Effector memory CD4-positive, alpha-beta T cell (primary cell): ENCODE results near the gene GRK2.

ENCODE experiments used
- DNase-seq, 3 donors: peaks; one replicate each; pipeline ENCODE4 v3.0.0-alpha.2; 2020
- H3K27ac ChIP-seq: 2 replicates; pipeline ENCODE4 v1.7.0; 2013; ENCODE audit warnings: mild to moderate bottlenecking, low read length, moderate library complexity; ENCODE audit not compliant: insufficient read depth, poor library complexity, severe bottlenecking
- H3K27me3 ChIP-seq: replicated peaks from 2 replicates; pipeline ENCODE4 v1.7.0; 2013; ENCODE audit warnings: mild to moderate bottlenecking, low read length; ENCODE audit not compliant: insufficient read depth, control insufficient read depth, poor library complexity, severe bottlenecking
- H3K36me3 ChIP-seq: 2 replicates; pipeline ENCODE4 v1.7.0; 2013; ENCODE audit warnings: mild to moderate bottlenecking, low read length, moderate library complexity; ENCODE audit not compliant: control insufficient read depth, insufficient read depth
- H3K4me1 ChIP-seq: 2 replicates; pipeline ENCODE4 v1.7.0; 2013; ENCODE audit warnings: low read length, mild to moderate bottlenecking; ENCODE audit not compliant: control insufficient read depth, insufficient read depth, poor library complexity, severe bottlenecking
- H3K4me3 ChIP-seq: 2 replicates; pipeline ENCODE4 v1.7.0; 2013; ENCODE audit warnings: low read length, low read depth, mild to moderate bottlenecking; ENCODE audit not compliant: insufficient read depth, poor library complexity, severe bottlenecking
- H3K9me3 ChIP-seq: 2 replicates; pipeline ENCODE4 v1.7.0; 2013; ENCODE audit warnings: mild to moderate bottlenecking, low read length, moderate library complexity; ENCODE audit not compliant: control insufficient read depth

The GRK2 gene

DNA sequence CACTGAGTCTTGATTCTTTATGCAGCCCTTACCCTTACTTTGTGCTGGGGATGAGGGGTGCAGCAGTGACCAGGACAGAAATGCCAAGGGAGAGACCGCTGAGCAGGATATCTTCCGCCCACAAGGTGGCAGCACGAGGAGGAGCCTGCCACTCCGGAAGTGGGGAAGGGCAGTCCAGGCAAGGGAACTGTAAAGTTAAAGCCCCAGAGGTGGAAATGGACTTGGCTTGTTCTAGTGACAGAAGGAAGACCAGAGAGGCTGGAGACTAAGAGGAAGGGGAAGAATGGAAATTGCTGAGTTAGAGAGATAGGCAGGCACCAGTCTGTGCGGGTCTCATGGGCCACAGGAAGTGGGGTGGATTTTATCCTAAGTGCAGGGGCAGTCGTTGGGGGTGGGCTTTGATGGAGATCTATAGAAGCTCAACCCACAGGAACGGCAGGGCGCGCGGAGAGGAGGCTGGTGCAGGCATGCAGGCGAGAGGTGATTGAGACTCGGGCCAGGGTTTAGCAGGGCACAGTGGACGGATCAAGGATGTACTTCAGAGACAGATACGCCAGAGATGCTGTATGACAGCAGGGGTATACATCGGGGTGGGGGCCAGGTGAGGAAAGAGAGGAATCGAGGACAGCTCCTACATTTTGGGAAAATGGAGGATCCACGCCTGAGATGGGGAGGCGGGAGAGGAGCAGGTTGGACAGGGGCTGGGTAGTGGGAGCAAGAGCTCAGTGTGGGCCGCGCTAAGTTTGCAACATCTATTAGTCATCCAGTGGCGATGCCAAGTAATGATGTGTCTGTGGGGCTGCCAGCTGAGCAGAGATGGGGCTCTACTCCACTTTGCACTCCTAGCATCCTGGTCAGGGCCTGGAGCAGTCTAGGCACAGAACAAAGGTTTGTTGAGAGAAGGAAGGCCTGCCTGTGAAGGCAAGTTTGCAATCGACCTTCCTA is 3.3 kb upstream of the GRK2 start:
- DNase-seq, result peak; percentile 46 to 68 (median 54)
- Histone ChIP-seq H3K36me3 (no peaks in the 10 kb centered on the region), H3K27me3 (no peaks in the 10 kb centered on the region), H3K4me1 (peaks cover 29% of the 10 kb centered on the region), H3K9me3 (no peaks in the 10 kb centered on the region), H3K4me3 (no peak overlapping the region), H3K27ac (no peak overlapping the region)

DNA sequence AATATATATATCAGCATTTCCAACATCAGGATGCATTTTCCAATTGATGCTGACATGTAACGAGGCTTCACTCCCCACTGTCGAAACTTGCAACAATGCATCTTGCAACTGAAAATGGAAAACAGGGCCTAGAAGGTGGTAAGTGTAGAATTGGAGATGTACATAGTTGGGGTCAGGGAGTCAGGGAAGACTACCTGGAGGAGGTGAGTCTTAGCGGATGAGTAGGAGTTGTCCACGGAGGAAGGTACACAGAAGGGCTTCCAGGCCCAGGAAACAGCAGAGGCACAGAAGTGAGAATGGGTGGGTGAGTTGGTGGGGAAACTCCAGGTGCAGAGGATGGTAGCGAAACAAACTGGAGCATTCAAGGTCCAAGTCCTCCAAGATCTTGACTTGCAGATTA is 2.0 kb upstream of the GRK2 start:
- Histone ChIP-seq H3K9me3 (no peaks in the 10 kb centered on the region), H3K36me3 (no peaks in the 10 kb centered on the region), H3K27ac (no peak overlapping the region), H3K27me3 (no peaks in the 10 kb centered on the region), H3K4me3 (no peak overlapping the region), H3K4me1 (peaks cover 41% of the 10 kb centered on the region)
- DNase-seq, result no peak

DNA sequence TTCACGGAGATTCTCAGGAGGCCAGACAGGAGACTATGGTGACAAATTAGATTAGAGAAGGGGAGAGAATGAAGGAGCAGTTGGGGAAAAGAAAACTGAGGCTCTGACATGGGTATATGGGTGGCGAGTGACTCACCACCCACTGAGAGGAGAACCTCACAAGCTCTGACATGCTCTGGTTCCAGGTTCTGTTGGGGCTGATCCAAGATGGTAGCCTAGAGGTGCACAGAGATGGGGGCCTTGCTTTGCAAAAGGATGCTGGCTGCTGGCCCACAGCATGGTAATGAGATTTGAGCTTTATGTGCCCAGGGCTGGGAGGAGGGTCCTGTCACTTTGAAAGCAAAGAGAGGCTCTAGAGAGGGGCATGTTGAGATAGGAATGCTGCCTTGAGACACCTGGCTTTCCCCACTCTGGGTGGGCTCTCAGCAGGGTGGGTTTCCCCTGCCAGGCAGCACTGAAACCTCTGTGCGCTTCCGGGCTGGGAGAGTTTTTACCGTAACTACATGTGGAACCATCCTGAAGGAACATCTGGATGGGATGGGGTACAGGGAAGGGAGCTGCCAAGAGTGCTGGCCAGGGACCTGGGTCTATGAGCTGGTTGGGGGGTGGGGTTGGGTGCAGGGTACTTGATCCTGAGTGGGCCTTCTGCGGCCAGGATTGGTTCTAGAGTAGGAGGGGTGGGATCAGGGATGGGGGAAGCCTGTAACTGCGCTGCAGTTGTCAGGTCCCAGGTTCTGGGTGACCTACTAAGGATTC is 1.2 kb upstream of the GRK2 start:
- Histone ChIP-seq H3K27ac (no peak overlapping the region), H3K9me3 (no peaks in the 10 kb centered on the region), H3K27me3 (no peaks in the 10 kb centered on the region), H3K4me1 (peaks cover 49% of the 10 kb centered on the region), H3K36me3 (no peaks in the 10 kb centered on the region), H3K4me3 (no peak overlapping the region)
- DNase-seq, result no peak

DNA sequence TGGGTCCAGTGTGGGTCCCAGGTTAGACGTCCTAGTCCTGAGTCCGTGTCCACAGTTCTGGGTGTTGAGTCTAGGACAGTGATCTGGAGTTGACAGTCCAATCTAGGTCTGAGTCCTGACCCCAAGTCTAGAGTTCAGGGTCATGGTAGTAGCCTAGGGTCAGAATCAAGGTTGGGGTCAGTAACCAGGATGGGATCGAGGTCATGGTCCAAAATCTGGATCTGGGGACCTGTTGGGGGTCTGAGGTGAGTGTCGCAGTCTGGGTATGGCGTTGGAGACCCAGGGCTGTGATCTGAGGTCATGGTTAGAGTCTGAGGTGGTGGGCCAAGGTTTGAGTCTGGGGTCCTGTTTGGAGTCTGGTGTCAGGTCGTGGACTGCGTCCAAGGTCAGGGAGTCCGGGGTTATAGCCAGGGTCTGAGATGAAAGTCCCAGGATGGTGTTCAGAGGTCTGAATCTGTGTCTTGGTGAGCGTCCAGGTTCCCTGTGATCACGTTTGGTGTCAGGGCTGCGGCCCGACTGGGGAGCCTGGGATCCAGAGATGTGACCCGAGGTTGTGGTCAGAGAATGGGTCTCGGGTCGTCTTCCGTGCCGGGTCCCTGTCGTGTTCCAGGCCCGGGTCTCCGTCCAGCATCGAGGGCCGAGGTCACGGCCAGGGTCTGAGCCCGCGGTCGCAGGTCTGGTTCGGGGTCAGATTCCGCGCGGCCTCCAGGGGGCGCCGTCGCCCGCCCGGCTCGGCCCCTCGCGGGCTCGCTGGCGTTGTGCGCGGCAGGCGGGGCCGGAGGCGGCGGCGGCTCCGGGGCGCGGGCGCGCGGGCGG is 432 bp upstream of the GRK2 start:
- Histone ChIP-seq H3K4me1 (peaks cover 57% of the 10 kb centered on the region), H3K36me3 (no peaks in the 10 kb centered on the region), H3K27me3 (no peaks in the 10 kb centered on the region), H3K4me3 (no peak overlapping the region), H3K9me3 (no peaks in the 10 kb centered on the region), H3K27ac (peak overlapping the region; percentile 48)
- DNase-seq, result peak; percentile 58 to 69 (median 58)

DNA sequence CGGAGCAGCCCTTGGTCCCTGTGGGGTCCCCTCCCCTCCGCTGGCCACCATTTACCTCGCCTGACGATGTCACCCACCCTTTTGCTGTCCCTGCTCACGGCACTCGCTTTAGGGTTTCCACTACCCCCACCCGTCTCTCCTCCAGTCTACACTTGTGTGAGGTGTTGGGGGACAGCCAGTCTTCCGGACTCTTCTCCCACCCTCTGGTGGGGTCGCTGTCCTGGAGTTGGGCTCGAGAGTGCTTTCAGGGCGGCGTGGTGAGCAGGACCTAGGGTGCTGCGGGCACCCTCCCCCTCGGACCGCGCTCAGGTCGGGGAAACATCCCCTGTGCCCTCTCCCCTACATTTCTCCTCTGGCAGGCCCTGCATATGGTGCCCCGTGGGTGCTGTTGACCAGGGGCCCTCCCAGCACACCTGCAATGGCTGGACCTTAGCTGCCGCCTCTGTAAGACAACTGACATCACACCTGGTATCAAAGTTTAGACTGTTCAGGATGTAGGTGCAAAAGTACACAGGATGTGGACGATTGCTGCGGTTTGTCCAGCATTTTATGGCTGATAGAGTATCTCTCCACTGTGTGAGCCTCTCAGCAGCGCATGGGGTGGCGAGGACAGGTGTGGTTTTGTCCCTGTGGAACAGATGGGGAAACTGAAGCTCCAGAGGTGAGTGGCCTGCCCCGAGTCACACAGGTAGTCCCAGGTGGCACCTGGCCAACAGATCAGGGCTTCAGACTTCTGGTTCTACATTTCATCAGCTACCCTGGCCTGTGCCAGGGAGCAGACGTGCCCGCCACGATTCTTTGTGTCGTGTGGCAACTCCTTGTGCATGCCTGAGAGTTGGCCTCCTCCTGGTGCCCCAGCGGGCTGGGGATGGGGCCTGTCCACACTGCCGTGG is 1.2 kb downstream of the GRK2 start:
- peaks cover 61% of the 10 kb centered on the region for H3K4me1 ChIP-seq
- H3K36me3 ChIP-seq, result no peaks in the 10 kb centered on the region
- peak overlapping the region; percentile 86 for H3K4me3 ChIP-seq
- no peaks in the 10 kb centered on the region for H3K27me3 ChIP-seq
- H3K27ac ChIP-seq, result peak overlapping the region; percentile 90
- H3K9me3 ChIP-seq, result no peaks in the 10 kb centered on the region
- no peak for DNase-seq

DNA sequence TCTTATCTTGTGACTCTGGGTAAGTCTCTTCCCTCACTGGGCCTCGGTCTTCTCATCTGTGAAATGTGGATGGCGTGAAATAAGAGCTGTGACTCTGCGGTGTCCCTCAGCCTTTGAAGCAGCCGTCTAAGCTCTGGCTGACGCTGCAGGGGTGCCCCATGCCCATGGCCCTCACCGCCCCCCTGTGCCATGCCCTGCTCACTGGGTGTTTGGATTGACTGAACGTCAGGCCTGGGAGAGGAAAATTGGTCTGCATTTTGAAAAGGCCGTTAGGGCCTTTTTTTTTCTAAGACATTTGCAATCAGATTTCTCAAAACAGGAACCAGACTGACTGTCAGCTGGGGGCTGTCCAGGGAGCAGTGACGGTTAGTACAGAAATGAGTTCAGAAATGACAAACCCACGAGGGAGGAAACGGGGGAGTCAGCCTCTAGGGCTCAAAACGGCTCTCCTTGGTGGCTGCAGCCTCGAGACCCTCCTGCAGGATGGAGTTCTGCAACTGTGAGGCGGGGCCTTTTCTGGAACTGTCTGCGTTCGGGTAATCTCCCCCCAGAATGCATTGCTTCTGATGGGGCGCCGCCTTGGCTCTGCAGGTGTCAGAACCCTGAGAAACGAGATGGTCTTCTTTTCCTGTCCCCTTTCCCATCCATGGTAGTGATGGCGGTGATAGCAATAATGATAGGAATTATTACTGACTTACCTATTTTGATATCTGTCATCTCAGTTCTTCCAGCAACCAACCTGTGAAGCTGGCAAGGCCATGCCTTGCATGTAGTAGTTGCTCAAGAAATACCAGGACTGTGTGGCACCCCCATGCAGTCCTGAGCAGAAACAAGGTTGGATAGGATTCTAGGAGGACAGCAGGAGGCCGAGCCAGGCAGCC is 2.0 kb downstream of the GRK2 start:
- Histone ChIP-seq H3K27me3 (no peaks in the 10 kb centered on the region), H3K9me3 (no peaks in the 10 kb centered on the region), H3K27ac (peak overlapping the region; percentile 90), H3K4me3 (peak overlapping the region; percentile 86), H3K36me3 (peaks cover 5% of the 10 kb centered on the region), H3K4me1 (peaks cover 62% of the 10 kb centered on the region)
- peak in 2 of 3 donors; percentile 56 to 62 for DNase-seq

DNA sequence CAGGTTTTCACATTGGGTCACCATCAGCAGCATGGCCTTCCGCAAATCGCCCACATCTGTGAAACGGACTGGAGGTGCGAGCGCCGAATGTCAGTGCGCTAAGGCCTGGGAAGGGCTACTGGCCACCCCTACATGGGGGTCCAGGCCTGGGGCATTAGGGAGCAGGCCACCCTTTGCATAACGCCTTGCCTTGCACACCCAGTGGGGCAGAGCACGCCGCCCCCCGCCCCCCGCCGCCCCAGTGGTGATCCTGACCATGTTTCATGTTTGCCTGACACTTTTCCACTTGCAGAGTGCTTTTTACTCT is 2.6 kb downstream of the GRK2 start:
- no peaks in the 10 kb centered on the region for H3K27me3 ChIP-seq
- H3K36me3 ChIP-seq, result peaks cover 5% of the 10 kb centered on the region
- peak overlapping the region; percentile 90 for H3K27ac ChIP-seq
- H3K9me3 ChIP-seq, result no peaks in the 10 kb centered on the region
- peaks cover 67% of the 10 kb centered on the region for H3K4me1 ChIP-seq
- no peak for DNase-seq
- H3K4me3 ChIP-seq, result peak overlapping the region; percentile 86

DNA sequence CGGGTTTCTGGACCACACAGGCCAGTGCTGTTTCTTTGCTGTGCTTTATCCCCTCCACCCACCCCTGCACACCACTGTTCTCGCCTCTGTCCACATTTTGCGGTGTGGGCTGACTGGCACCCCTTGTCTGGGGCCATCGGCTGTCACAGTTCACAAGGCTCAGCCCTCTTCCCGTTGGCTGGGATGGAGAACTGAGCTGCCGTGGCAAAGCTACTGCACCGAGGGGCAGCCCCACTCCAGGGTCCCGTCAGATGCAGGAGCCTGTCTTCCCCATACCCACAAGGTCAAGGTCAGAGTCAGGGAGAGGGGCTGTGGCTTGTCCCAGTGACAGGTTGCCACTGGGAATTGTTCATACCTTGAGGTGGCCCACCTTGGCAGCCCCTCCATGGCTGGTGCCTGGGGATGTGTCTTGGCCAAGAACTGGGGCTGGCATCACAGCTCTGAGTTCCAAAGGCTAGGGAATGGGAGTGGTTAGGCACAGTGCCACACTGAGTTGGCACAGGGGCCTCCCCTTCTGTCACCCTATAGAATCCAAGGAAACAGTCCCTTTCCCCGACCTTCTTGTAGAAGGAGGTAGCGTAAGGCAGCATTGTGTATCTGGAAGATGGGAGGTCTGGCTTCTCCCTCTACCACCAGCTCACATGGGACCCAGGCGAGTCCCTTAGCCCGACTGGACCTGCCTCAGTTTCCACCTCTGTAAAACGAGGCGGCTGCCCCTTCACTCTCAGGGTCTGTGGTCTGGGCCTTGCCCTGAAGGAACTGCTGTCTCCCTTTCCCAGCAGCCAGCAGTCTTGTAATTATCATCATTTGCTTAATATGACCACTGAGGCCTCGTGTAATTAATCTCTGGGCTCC is 3.4 kb downstream of the GRK2 start:
- peaks cover 73% of the 10 kb centered on the region for H3K4me1 ChIP-seq
- DNase-seq, result no peak
- no peaks in the 10 kb centered on the region for H3K27me3 ChIP-seq
- no peaks in the 10 kb centered on the region for H3K9me3 ChIP-seq
- peak overlapping the region; percentile 86 for H3K4me3 ChIP-seq
- peaks cover 5% of the 10 kb centered on the region for H3K36me3 ChIP-seq
- H3K27ac ChIP-seq, result peak overlapping the region; percentile 90
